Raji (cell line): ENCODE data around the gene TDP1.

Source experiments
- POLR2A ChIP-seq: IDR thresholded peaks from 2 replicates; pipeline ENCODE4 v1.6.1; 2011; ENCODE audit warnings: low read depth, low read length, control low read depth; ENCODE audit not compliant: insufficient read depth

TDP1 gene

GRCh38 chr14:90042496-90043252, 86.9 kb downstream of the TDP1 start:
- no peak for TF ChIP-seq POLR2A

GRCh38 chr14:90045616-90046015, 89.9 kb downstream of the TDP1 start:
- TF ChIP-seq POLR2A: no peak

GRCh38 chr14:90049390-90049789, 93.7 kb downstream of the TDP1 start:
- no peak for TF ChIP-seq POLR2A

- no peak for TF ChIP-seq POLR2A
These were observed 94.5 kb downstream of the TDP1 start for GRCh38 chr14:90050271-90050670.

- TF ChIP-seq POLR2A: no peak
These were observed 97.3 kb downstream of the TDP1 start for GRCh38 chr14:90053044-90053443.

GRCh38 chr14:90054803-90055202, 99.1 kb downstream of the TDP1 start:
- no peak for TF ChIP-seq POLR2A

- TF ChIP-seq POLR2A: no peak
These were observed 101.1 kb downstream of the TDP1 start for GRCh38 chr14:90056826-90057225.

GRCh38 chr14:90058876-90059458, 103.2 kb downstream of the TDP1 start:
- TF ChIP-seq POLR2A: no peak

- no peak for TF ChIP-seq POLR2A
These were observed 104.7 kb downstream of the TDP1 start for GRCh38 chr14:90060312-90060964.

- TF ChIP-seq POLR2A: no peak
These were observed 105.4 kb downstream of the TDP1 start for GRCh38 chr14:90060965-90061684.

GRCh38 chr14:90061685-90062126, 106.0 kb downstream of the TDP1 start, which contains the start of gene KCNK13:
Gene KCNK13 (plus strand): TSS chr14:90061994. CDS start chr14:90062206, 212 bp downstream.
- no peak for TF ChIP-seq POLR2A

GRCh38 chr14:90062127-90062794, 106.5 kb downstream of the TDP1 start:
- TF ChIP-seq POLR2A: no peak

GRCh38 chr14:90062822-90063539, 107.3 kb downstream of the TDP1 start:
- no peak for TF ChIP-seq POLR2A

- TF ChIP-seq POLR2A: no peak
These were observed 116.6 kb downstream of the TDP1 start for GRCh38 chr14:90072350-90072749.

- TF ChIP-seq POLR2A: no peak
These were observed 123.8 kb downstream of the TDP1 start for GRCh38 chr14:90079576-90079975.

- no peak for TF ChIP-seq POLR2A
These were observed 131.7 kb downstream of the TDP1 start for GRCh38 chr14:90087433-90087832.
